Measurements from ENCODE around the gene CHST5. TPM values are rescaled to one million over a fixed set of nuclear protein-coding genes. Genes with fewer than 3 reads are reported as not detected.

Gene CHST5
- total and polyA plus RNA-seq, 2 of the 8 experiments (the other 6 are each of a cell fraction or from before 2014, with no cell fraction given), result 0.13 to 0.23 TPM

- no peak for DNase-seq (ENCODE audit: low read depth in 1 of 2, low spot score in 2 of 2)
- Histone ChIP-seq H4K5ac (ENCODE audit: insufficient read length, low read depth, low read length) (no peak overlapping the region), H2BK20ac (ENCODE audit: low read length) (no peak overlapping the region), H4K91ac (replicated peaks; ENCODE audit: insufficient read length, low read length) (no peak overlapping the region), H2BK12ac (ENCODE audit: low read depth, low read length) (no peak overlapping the region), H3K14ac (ENCODE audit: insufficient read length) (no peak overlapping the region), H3K27ac (ENCODE audit: low read depth, low read length) (no peak overlapping the region), H3K9me3 (ENCODE audit: insufficient read depth in 2 of 2, low read depth in 1 of 2, low read length in 1 of 2) (no peaks in the 10 kb centered on the region), H2AK5ac (ENCODE audit: low read depth, low read length) (no peak overlapping the region), H2BK5ac (ENCODE audit: low read depth, low read length) (no peak overlapping the region), H3K79me1 (ENCODE audit: low read depth, low read length) (peaks cover 4% of the 10 kb centered on the region; the same call in 1 of the 2 replicates), H3K23ac (ENCODE audit: insufficient read length) (no peak overlapping the region), H4K8ac (ENCODE audit: extremely low read depth, insufficient read depth, low read length) (no peak overlapping the region; the same call in 1 of the 2 replicates), H3K79me2 (ENCODE audit: control insufficient read depth in 1 of 2, insufficient read depth in 2 of 2, low read length in 2 of 2) (no peaks in the 10 kb centered on the region), H3K9ac (replicated peaks in 1 of 4; ENCODE audit: extremely low read depth in 1 of 4, low read depth in 3 of 4, low read length in 3 of 4) (no peak overlapping the region), H3K18ac (ENCODE audit: extremely low read depth, low read length) (no peak overlapping the region), H3K56ac (replicated peaks; ENCODE audit: insufficient read length, low read depth, low read length) (no peak overlapping the region), H3K4me3 (ENCODE audit: extremely low read depth in 1 of 4, insufficient read depth in 2 of 4, low read depth in 3 of 4, low read length in 4 of 4) (no peak overlapping the region), H2BK15ac (ENCODE audit: low read length) (no peak overlapping the region), H3K23me2 (ENCODE audit: low read depth, low read length) (no peaks in the 10 kb centered on the region), H3K4ac (replicated peaks; ENCODE audit: insufficient read length, low read depth, low read length) (no peak overlapping the region), H3K36me3 (ENCODE audit: control insufficient read depth in 2 of 4, insufficient read depth in 4 of 4, low read length in 3 of 4) (peaks cover 0 to 23% (median 10%) of the 10 kb centered on the region in 4 experiments; a peak in 7 of 8 replicates), H3K27me3 (replicated peaks in 1 of 4; ENCODE audit: control insufficient read depth in 3 of 4, extremely low read depth in 1 of 4, insufficient read depth in 3 of 4, low read length in 3 of 4) (no peaks in the 10 kb centered on the region), H2AFZ (ENCODE audit: low read length) (no peak overlapping the region), H3K4me1 (replicated peaks in 1 of 4; ENCODE audit: control insufficient read depth in 3 of 4, insufficient read depth in 4 of 4, low read length in 3 of 4) (no peaks in the 10 kb centered on the region), H4K20me1 (replicated peaks in 1 of 2; ENCODE audit: control insufficient read depth in 1 of 2, insufficient read depth in 2 of 2, low read length in 2 of 2) (peaks cover 0 to 2% of the 10 kb centered on the region in 2 experiments), H3K4me2 (ENCODE audit: insufficient read depth in 1 of 2, low read depth in 2 of 2, low read length in 2 of 2) (no peak overlapping the region), H2BK120ac (replicated peaks; ENCODE audit: low read depth, low read length) (no peak overlapping the region)
- TF ChIP-seq YY1 (IDR thresholded peaks at IDR 0.05; ENCODE audit: low read depth, low read length) (no peak), CTCF (IDR thresholded peaks at IDR 0.05; ENCODE audit: control extremely low read depth in 1 of 3, insufficient read depth in 1 of 3, low read depth in 1 of 3, low read length in 3 of 3) (peak in 1 of 3 experiments; percentile 1; a peak in 1 of 4 replicates)
- POLR2A ChIA-PET (ENCODE audit: partially characterized antibody), result interaction anchor here (1.0 to 2.2 kb wide), 3 partner anchors 13 to 35 kb away, joined by 3 to 9 read pairs (median 3); partner anchors contain the start of genes CHST6 and TMEM170A
- no peak for FAIRE-seq
- CTCF ChIA-PET (ENCODE audit: partially characterized antibody), result interaction anchor here (1.0 to 12.3 kb wide), 5 partner anchors 7 to 78 kb away, joined by 3 to 127 read pairs (median 7); partner anchors contain the start of gene TMEM170A
- WGBS, 2 experiments (ENCODE audit: extremely low coverage in 1 of 2, insufficient coverage in 1 of 2, insufficient read length in 1 of 2, insufficient replicate concordance in 2 of 2, low coverage in 1 of 2, low lambda C conversion rate in 2 of 2, missing lambda C conversion rate in 1 of 2), result 87% methylated on average over 7 of the region's 7 CpGs; no CpG with 5 or more reads in 1 of the 2 experiments
Measured at GRCh38 chr16:75481475-75481874, 54.4 kb downstream of the CHST5 start.

Data from H1 (cell line).